Left ventricle myocardium inferior (tissue), 1 donor: ENCODE measurements around the gene BRMS1. TPM values are rescaled to one million over a fixed set of nuclear protein-coding genes. Genes with fewer than 3 reads are reported as not detected.
"Not testable (repeated sequence)": the region's sequence is repeated elsewhere in the genome, so short reads cannot be mapped to it uniquely, and the experiment has no call there.

Source experiments
- DNase-seq: peaks from one replicate; pipeline ENCODE4 v3.0.0-alpha.2; 2020
- H3K27ac ChIP-seq: fragments of 200-600 bp; replicated peaks from 2 replicates; pipeline ENCODE4 v1.8.0; 2021
- H3K27me3 ChIP-seq: fragments of 200-600 bp; 2 replicates; pipeline ENCODE4 v1.8.0; 2021; ENCODE audit warnings: low read depth
- H3K36me3 ChIP-seq: fragments of 200-600 bp; 2 replicates; pipeline ENCODE4 v1.8.0; 2021
- H3K4me1 ChIP-seq: fragments of 200-600 bp; 2 replicates; pipeline ENCODE4 v1.8.0; 2021
- H3K4me3 ChIP-seq: fragments of 200-600 bp; 2 replicates; pipeline ENCODE4 v1.8.0; 2021; ENCODE audit warnings: mild to moderate bottlenecking, moderate library complexity
- H3K9me3 ChIP-seq: fragments of 200-600 bp; replicated peaks from 2 replicates; pipeline ENCODE4 v1.8.0; 2021
- intact Hi-C: fragments of 100-400 bp; cut with micrococcal nuclease; formaldehyde crosslinking; loops from one replicate; pipeline ENCODE4 v1.11.0; 2022
- total RNA-seq: library from RNA; stranded (reverse); fragmentation: NEBNext Ultra II Directional; extraction: Animal tissue kit (Norgen Biotek cat#: 25700); gene quantifications from one replicate; pipeline ENCODE4 v1.2.1, GENCODE V29; 2021
- TF ChIP-seq, protein P1 (sequence below): fragments of 200-600 bp; IDR thresholded peaks from 2 replicates; pipeline ENCODE4 v1.8.0; 2021; ENCODE audit warnings: antibody characterized with exemption, mild to moderate bottlenecking, borderline replicate concordance
- donor health status: DM: no; HTN: yes; CAD: no; lungs with severe emphysema.

Gene BRMS1
- total RNA-seq, 1 donor from 2014 or later = 14.7 TPM

- peak; percentile 75 for DNase-seq
- Histone ChIP-seq H3K9me3 (no peaks in the 10 kb centered on the region), H3K4me1 (peaks cover 51% of the 10 kb centered on the region), H3K4me3 (no peak overlapping the region), H3K27ac (peak overlapping the region; percentile 53), H3K36me3 (no peaks in the 10 kb centered on the region), H3K27me3 (no peaks in the 10 kb centered on the region)
- TF ChIP-seq, protein P1, sequence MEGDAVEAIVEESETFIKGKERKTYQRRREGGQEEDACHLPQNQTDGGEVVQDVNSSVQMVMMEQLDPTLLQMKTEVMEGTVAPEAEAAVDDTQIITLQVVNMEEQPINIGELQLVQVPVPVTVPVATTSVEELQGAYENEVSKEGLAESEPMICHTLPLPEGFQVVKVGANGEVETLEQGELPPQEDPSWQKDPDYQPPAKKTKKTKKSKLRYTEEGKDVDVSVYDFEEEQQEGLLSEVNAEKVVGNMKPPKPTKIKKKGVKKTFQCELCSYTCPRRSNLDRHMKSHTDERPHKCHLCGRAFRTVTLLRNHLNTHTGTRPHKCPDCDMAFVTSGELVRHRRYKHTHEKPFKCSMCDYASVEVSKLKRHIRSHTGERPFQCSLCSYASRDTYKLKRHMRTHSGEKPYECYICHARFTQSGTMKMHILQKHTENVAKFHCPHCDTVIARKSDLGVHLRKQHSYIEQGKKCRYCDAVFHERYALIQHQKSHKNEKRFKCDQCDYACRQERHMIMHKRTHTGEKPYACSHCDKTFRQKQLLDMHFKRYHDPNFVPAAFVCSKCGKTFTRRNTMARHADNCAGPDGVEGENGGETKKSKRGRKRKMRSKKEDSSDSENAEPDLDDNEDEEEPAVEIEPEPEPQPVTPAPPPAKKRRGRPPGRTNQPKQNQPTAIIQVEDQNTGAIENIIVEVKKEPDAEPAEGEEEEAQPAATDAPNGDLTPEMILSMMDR = no peak
- intact Hi-C loops = no loop called here
Measured at GRCh38 chr11:66322732-66323427, 22.0 kb downstream of the BRMS1 start.

DNA sequence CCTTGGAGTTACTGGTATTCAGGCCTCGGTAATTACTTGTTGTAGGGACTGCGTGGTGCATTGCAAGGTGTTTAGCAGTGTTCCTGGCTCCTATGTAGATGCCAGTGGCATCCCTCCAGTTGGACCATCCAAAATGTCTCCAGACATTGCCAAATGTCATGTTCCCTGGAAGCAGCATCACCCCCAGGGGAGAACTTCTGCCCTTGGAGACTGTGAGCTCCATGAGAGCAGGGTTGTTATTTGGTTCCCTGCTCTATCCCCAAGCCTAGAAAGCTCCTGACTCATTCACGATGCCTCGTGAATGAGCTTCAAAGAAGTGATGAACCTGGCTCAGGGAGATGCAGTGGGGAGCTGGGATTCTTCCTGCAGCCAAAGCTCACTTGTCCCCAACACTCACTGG, 23.3 kb downstream of the BRMS1 start:
- Histone ChIP-seq H3K27ac (peak overlapping the region; percentile 53), H3K9me3 (no peaks in the 10 kb centered on the region), H3K36me3 (no peaks in the 10 kb centered on the region), H3K4me3 (no peak overlapping the region), H3K4me1 (peaks cover 51% of the 10 kb centered on the region), H3K27me3 (no peaks in the 10 kb centered on the region)
- TF ChIP-seq, protein P1 = no peak
- DNase-seq = no peak
- intact Hi-C loops = no loop called here

DNA sequence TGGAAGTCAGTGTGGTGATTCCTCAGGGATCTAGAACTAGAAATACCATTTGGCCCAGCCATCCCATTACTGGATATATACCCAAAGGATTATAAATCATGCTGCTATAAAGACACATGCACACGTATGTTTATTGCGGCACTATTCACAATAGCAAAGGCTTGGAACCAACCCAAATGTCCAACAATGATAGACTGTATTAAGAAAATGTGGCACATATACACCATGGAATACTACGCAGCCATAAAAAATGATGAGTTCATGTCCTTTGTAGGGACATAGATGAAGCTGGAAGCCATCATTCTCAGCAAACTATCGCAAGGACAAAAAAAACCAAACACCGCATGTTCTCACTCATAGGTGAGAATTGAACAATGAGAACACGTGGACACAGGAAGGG, 24.2 kb downstream of the BRMS1 start:
- H3K27me3 ChIP-seq, H3K36me3 ChIP-seq, intact Hi-C loops, H3K4me3 ChIP-seq, DNase-seq, H3K27ac ChIP-seq, H3K9me3 ChIP-seq: not testable (repeated sequence)
- H3K4me1 ChIP-seq = peaks cover 49% of the 10 kb centered on the region

GRCh38 chr11:66320289-66320688, 24.6 kb downstream of the BRMS1 start:
- H3K4me3 ChIP-seq, H3K27ac ChIP-seq, H3K9me3 ChIP-seq, H3K36me3 ChIP-seq, DNase-seq, intact Hi-C loops, H3K27me3 ChIP-seq: not testable (repeated sequence)
- peaks cover 45% of the 10 kb centered on the region for H3K4me1 ChIP-seq

DNA sequence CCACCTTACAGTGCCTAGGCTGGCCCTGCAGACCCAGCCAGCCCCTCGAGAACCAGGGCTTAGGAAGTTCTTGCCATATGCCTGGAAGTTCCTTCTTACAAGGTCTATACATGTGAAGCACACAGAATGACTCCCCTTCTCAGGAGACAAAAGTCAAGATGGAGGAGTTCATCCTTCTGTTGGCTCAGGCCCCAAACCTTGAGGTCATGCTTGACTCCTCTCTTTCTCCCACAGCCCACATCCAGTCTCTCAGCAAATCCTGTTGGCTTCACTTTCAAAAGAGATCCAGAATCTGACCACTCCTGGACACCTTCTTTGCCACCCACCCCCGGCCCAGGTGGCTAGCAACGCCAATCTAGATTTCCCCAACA, 26.3 kb downstream of the BRMS1 start:
- Histone ChIP-seq H3K36me3 (no peaks in the 10 kb centered on the region), H3K9me3 (no peaks in the 10 kb centered on the region), H3K4me1 (peaks cover 57% of the 10 kb centered on the region), H3K27me3 (no peaks in the 10 kb centered on the region), H3K27ac (peak overlapping the region; percentile 92), H3K4me3 (no peak overlapping the region)
- intact Hi-C loops = no loop called here
- no peak for DNase-seq
- TF ChIP-seq, protein P1 = no peak

- Histone ChIP-seq H3K27me3 (no peaks in the 10 kb centered on the region), H3K4me3 (peak overlapping the region; percentile 73), H3K4me1 (peaks cover 63% of the 10 kb centered on the region), H3K27ac (peak overlapping the region; percentile 92), H3K36me3 (no peaks in the 10 kb centered on the region), H3K9me3 (no peaks in the 10 kb centered on the region)
- TF ChIP-seq, protein P1 = no peak
- DNase-seq = peak; percentile 60
- intact Hi-C loops = no loop called here
Measured at GRCh38 chr11:66317723-66318599, 26.9 kb downstream of the BRMS1 start.
